GM19463 (cell line): ENCODE measurements around the gene CAPN15.
"Not testable (repeated sequence)": the region's sequence is repeated elsewhere in the genome, so short reads cannot be mapped to it uniquely, and the experiment has no call there.

Experiments
- ATAC-seq: cut with Tn5 transposase; IDR thresholded peaks from one replicate; pipeline ENCODE4 v1.9.1; 2021; ENCODE audit warnings: mild to moderate bottlenecking, moderate library complexity; ENCODE audit not compliant: unreplicated experiment

Gene CAPN15

GRCh38 chr16:505479-506245 is 21.9 kb upstream of the CAPN15 start:
- ATAC-seq = no peak

- no peak for ATAC-seq
These were observed 21.3 kb upstream of the CAPN15 start for GRCh38 chr16:506246-506546.

- not testable (repeated sequence) for ATAC-seq
These were observed 20.0 kb upstream of the CAPN15 start for GRCh38 chr16:507527-507926.

- ATAC-seq = no peak
These were observed 19.5 kb upstream of the CAPN15 start for GRCh38 chr16:507996-508395.

- ATAC-seq = no peak
These were observed 18.4 kb upstream of the CAPN15 start for GRCh38 chr16:508884-509736.

DNA sequence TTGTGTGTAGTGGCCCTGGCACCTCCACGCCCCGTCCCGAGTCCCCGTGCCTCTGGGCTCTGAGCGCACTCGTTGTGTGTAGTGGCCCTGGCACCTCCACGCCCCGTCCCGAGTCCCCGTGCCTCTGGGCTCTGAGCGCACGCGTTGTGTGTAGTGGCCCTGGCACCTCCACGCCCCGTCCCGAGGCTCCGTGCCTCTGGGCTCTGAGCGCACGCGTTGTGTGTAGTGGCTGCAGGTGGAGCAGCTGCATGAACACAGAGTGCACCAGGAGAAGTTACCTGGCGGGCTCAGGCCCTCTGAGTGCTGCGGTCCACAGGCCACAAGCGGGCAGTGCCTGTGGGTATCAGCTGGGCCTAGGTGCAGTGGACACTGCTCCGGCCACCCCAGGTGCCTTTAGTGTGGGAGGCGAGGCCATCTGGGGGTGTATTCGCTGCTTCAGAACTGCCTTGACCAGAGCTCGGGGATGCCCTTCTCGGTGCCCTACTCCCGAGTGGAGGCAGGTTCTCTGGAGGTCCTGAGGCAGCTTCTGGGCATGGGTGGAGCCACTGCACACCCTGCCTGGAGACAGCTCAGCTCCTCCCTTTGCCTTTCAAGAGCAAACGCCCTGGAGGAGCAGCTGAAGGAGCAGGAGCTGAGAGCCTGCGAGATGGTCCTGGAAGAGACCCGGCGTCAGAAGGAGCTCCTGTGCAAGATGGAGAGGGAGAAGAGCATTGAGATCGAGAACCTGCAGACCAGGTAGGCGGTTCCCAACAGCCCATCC is 17.3 kb upstream of the CAPN15 start:
- ATAC-seq = no peak

DNA sequence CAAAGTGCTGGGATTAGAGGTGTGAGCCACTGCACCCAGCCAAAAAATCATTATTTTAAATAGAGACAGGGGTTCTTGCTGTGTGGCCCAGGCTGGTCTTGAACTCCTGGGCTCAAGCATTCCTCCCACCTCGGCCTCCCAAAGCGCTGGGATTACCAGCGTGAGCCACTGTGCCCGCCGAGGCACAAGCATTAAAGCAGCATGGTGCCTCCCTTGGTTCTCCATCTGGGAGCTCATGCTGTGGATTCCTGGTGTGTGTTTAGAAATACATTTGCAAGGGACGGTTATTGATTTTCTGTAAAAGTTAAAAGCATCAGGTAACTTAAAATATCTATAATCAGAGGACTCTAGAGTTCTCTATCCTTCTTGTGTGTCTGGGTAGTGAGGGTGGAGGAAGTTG is 14.7 kb upstream of the CAPN15 start:
- ATAC-seq = no peak

GRCh38 chr16:513950-514349 is 13.6 kb upstream of the CAPN15 start:
- ATAC-seq = no peak

DNA sequence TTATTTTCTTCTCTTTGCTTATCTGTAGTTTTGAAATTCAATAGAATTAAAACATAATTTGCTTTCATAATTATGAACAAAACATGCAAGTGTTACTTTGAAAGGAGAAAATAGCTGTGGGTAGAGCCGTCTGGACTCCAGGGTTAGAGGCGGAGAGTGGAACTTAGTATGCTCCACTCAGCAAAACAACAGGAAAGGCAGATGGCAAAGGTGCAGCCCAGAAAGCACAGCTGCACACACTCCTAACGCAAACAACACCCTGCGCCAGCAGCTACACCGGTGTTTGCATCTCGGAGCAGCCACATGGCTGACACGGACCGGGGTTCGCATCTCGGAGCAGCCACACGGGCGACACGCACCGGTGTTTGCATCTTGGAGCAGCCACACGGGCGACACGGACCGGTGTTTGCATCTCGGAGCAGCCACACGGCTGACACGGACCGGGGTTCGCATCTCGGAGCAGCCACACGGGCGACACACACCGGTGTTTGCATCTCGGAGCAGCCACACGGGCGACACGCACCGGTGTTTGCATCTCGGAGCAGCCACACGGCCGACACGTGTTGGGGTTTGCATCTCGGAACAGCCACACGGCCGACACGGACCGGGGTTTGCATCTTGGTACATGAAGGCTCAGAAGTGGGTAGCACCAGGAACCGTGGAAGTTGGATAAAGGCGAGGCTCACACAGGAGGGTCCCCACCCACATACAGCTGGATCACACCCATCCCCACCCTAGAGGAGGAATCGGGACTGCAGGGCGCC is 12.2 kb upstream of the CAPN15 start:
- no peak for ATAC-seq

DNA sequence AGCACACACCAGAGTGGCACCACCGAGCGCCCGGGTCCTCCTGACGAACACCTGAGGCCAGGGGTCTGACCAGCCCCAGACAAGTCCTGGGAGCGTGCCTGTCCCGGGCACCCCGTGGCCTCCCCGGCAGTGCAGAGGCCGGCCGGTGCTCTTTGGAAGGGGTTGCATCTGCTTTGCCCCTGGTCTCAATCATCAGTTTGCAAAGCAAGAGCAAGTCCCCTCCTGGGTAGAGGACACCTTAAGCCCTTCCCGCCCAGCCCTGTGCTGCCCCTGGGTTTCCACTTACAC is 11.6 kb upstream of the CAPN15 start:
- ATAC-seq = no peak

- no peak for ATAC-seq
These were observed 11.2 kb upstream of the CAPN15 start for GRCh38 chr16:516301-516700.

DNA sequence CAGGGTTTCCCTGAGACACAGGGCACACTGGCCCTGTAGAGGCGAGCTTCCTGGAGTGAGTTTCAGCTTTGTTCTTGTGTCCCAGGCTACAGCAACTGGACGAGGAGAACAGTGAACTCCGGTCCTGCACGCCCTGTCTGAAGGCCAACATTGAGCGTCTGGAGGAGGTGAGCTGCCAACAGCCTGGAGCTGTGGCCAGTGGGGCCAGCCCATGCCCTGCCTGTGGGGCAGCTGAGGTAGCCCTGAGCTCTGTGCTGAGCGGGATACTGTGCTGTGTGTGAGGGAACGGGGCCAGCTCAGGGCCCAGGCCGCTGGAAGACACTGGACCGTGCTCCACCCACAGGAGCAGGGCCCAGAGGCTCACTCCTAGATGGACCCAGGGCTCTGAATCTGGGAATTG is 8.7 kb upstream of the CAPN15 start:
- ATAC-seq = no peak

DNA sequence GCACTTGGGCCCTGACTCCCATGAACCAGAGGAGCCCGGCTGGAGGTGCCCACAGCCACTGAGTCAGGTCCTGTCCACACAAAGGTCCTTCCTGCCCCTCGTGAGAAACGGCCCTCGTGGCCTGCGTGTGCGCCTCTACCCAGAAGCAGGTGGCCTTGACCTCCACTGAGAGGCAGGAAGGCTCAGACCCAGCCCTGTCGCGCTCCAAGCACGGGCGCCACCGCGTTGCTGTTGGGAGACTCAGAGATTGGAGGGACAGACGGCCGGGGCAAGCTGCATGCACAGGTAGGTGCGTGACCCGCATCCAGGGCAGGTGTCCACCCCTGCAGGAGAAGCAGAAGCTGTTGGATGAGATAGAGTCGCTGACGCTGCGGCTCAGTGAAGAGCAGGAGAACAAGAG is 8.1 kb upstream of the CAPN15 start:
- no peak for ATAC-seq

GRCh38 chr16:519841-520687 is 7.4 kb upstream of the CAPN15 start:
- ATAC-seq = no peak

DNA sequence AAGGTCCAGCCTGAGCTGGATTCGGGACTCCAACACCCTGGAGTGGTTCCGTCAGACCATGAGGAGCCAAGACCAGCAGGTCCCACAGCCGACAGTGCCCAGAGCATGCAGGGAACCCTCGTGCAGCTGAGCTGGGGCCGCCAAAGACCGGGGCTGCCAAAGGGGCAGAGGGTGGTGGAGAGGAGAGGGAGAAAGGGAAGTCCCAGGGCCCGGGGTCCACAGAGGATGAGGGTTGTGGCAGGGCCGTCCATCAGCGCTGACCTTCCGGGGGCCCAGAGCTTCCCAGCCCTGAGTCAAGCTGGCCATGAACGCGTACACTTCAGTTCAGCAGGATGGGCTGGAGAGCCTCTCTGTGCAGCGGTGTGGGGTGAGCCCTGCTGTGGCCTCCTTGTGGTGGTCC is 6.7 kb upstream of the CAPN15 start:
- no peak for ATAC-seq

GRCh38 chr16:521381-522210 is 5.9 kb upstream of the CAPN15 start:
- ATAC-seq = no peak

GRCh38 chr16:522320-523096 is 5.0 kb upstream of the CAPN15 start:
- no peak for ATAC-seq

DNA sequence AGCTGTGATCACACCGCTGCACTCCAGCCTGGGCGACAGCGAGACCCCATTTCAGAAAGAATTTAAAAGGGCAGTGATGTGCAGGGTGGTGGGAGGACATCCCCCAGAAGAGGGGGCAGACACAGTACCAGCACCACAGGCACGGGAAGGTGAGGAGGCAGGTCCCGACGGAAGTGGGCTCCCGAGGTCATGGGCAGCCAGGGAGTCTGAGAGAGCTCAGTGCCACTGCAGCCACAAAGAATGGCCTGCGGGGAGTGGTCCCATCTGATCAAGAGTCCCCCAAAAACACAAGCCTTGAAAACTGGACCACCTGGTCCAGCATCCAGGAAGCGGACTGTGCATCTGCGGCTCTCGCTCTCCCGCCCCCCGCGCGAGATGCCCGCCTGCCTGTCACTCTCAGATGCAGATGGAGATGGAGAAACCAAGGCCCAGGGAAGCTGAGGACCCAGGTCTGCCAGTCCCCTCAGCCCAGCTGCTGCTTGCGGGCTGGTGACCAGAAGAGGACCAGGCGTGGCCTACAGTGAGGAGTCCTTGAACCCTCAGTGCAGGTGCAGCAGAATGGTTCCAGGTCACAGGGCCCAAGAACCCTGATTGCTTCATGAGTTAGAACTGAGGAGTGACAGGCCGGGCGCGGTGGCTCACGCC is 4.3 kb upstream of the CAPN15 start:
- no peak for ATAC-seq
